Retinal pigment epithelial cell (primary cell): ENCODE data around the gene TBC1D1.

Experiments used
- DNase-seq: peaks from one replicate; pipeline ENCODE4 v3.0.0-alpha.2; 2010; ENCODE audit warnings: low read depth
- H3K4me3 ChIP-seq: 2 replicates; pipeline ENCODE4 v1.5.1; 2011; ENCODE audit warnings: mild to moderate bottlenecking, low read length, control low read depth, moderate library complexity
- TF ChIP-seq, protein P1 (sequence below): conservative IDR thresholded peaks from 2 replicates; pipeline ENCODE4 v1.5.1; 2011; ENCODE audit warnings: low read depth, low read length, control low read depth, inconsistent platforms

Gene TBC1D1

GRCh38 chr4:38157592-38157991, 266.7 kb downstream of the TBC1D1 start:
- DNase-seq = no peak
- H3K4me3 ChIP-seq = no peak overlapping the region
- TF ChIP-seq, protein P1, sequence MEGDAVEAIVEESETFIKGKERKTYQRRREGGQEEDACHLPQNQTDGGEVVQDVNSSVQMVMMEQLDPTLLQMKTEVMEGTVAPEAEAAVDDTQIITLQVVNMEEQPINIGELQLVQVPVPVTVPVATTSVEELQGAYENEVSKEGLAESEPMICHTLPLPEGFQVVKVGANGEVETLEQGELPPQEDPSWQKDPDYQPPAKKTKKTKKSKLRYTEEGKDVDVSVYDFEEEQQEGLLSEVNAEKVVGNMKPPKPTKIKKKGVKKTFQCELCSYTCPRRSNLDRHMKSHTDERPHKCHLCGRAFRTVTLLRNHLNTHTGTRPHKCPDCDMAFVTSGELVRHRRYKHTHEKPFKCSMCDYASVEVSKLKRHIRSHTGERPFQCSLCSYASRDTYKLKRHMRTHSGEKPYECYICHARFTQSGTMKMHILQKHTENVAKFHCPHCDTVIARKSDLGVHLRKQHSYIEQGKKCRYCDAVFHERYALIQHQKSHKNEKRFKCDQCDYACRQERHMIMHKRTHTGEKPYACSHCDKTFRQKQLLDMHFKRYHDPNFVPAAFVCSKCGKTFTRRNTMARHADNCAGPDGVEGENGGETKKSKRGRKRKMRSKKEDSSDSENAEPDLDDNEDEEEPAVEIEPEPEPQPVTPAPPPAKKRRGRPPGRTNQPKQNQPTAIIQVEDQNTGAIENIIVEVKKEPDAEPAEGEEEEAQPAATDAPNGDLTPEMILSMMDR = no peak

GRCh38 chr4:38160487-38161207, 269.8 kb downstream of the TBC1D1 start:
- DNase-seq = peak; percentile 83
- TF ChIP-seq, protein P1 = no peak
- no peak overlapping the region for H3K4me3 ChIP-seq

DNA sequence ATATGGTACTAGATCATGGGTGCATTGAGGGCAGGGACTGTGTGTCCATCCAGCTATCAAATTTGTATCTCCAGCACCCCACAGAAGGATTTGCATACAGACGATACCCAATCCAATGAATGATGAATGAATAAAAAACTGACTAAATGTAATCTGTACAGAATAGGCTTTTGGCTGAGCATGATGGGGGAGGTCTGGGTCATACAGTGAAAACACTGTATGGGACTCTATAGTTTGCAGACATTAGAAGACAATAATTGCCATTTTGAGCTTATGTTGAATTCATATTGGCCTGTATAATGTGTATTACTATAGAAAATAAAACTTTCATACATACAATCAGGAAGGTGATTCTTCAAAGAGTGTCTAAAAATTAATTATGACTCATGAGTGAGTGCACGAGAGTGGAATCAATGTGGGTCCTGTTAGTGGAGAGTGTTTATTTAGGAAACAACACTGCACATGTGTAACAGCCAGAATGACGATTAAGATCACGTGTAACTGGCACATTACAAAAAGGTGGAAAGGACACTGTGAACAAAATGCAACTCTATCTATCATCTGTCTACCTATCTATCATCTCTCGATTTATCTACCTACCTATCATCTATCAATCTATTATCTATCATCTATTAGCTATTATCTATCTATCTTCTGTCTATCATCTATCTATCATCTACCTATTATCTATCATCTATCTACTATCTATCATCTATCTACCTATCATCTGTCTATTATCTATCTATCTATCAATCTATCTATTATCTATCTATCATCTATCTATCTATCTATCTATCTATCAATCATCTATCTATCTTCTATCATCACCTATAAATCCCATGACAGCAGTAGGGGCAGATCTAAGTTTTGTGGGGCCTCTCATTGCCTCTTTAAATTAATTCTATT, 270.6 kb downstream of the TBC1D1 start:
- DNase-seq = no peak
- H3K4me3 ChIP-seq = no peak overlapping the region
- TF ChIP-seq, protein P1 = no peak

- TF ChIP-seq, protein P1 = no peak
- peak; percentile 71 for DNase-seq
These were observed 271.4 kb downstream of the TBC1D1 start for GRCh38 chr4:38162240-38162784.

GRCh38 chr4:38163216-38164006, 272.5 kb downstream of the TBC1D1 start:
- no peak overlapping the region for H3K4me3 ChIP-seq
- DNase-seq = peak; percentile 60
- TF ChIP-seq, protein P1 = no peak

More at GRCh38 chr4:38162240-38162784, 271.4 kb downstream of the TBC1D1 start:
- H3K4me3 ChIP-seq = no peak overlapping the region

- no peak overlapping the region for H3K4me3 ChIP-seq
- DNase-seq = no peak
- TF ChIP-seq, protein P1 = no peak
These were observed 273.5 kb downstream of the TBC1D1 start for GRCh38 chr4:38164346-38164745.
